A673 (cell line): ENCODE results near the gene CIITA. TPM values are rescaled to one million over a fixed set of nuclear protein-coding genes. Genes with fewer than 3 reads are reported as not detected.
"Not testable (repeated sequence)": the region's sequence is repeated elsewhere in the genome, so short reads cannot be mapped to it uniquely, and the experiment has no call there.

ENCODE experiments used
- BruUV-seq: library from RNA; stranded (reverse); fragments of 400-500 nt; replicated peaks from 2 replicates; lab custom pipeline; 2021; lab: Mats Ljungman, UMichigan
- CTCF ChIA-PET: fragments of 300-600 bp; sonication (Branson Sonifier 250); formaldehyde crosslinking; loops from one replicate; lab custom pipeline; 2022; ENCODE audit warnings: antibody characterized with exemption; lab: Charles Lee
- POLR2A ChIA-PET: fragments of 300-600 bp; sonication (Branson Sonifier 250); formaldehyde crosslinking; loops from one replicate; lab custom pipeline; 2022; ENCODE audit warnings: antibody characterized with exemption; ENCODE audit not compliant: low non-redundant PET; lab: Charles Lee
- DNase-seq: peaks from one replicate; pipeline ENCODE4 v3.0.0-alpha.2; 2015; ENCODE audit warnings: low spot score
- H3K27ac ChIP-seq: fragments of 200-600 bp; sonication (generic); 2 replicates; pipeline ENCODE4 v1.5.1; 2016; ENCODE audit warnings: mixed run types, low read depth, mild to moderate bottlenecking, mixed read lengths, antibody characterized with exemption, low read length; ENCODE audit not compliant: poor library complexity, severe bottlenecking
- H3K27me3 ChIP-seq: fragments of 200-600 bp; sonication (generic); replicated peaks from 2 replicates; pipeline ENCODE4 v1.6.1; 2017; ENCODE audit warnings: mixed run types, low read depth, mild to moderate bottlenecking, mixed read lengths, antibody characterized with exemption, low read length; ENCODE audit not compliant: insufficient read depth, poor library complexity
- H3K36me3 ChIP-seq: fragments of 200-600 bp; sonication (generic); 2 replicates; pipeline ENCODE4 v1.6.1; 2016; ENCODE audit warnings: mixed run types, mild to moderate bottlenecking, mixed read lengths, antibody characterized with exemption, low read length; ENCODE audit not compliant: insufficient read depth, poor library complexity, severe bottlenecking
- H3K4me1 ChIP-seq: fragments of 200-600 bp; sonication (generic); 2 replicates; pipeline ENCODE4 v1.6.1; 2017; ENCODE audit warnings: mixed run types, mild to moderate bottlenecking, mixed read lengths, antibody characterized with exemption, low read length; ENCODE audit not compliant: insufficient read depth, poor library complexity, severe bottlenecking
- H3K4me3 ChIP-seq: fragments of 200-600 bp; sonication (generic); 2 replicates; pipeline ENCODE4 v1.5.1; 2016; ENCODE audit warnings: low read depth, mixed run types, mild to moderate bottlenecking, mixed read lengths, low read length; ENCODE audit not compliant: poor library complexity, severe bottlenecking
- H3K9me3 ChIP-seq: fragments of 200-600 bp; sonication (generic); 2 replicates; pipeline ENCODE4 v1.6.1; 2016; ENCODE audit warnings: mixed run types, low read depth, mild to moderate bottlenecking, mixed read lengths, antibody characterized with exemption, low read length; ENCODE audit not compliant: poor library complexity, severe bottlenecking
- EZH2 ChIP-seq: fragments of 200-600 bp; sonication (generic); IDR thresholded peaks from 2 replicates; pipeline ENCODE4 v1.6.1; 2017; ENCODE audit warnings: borderline replicate concordance, low read depth, mild to moderate bottlenecking, mixed read lengths, antibody characterized with exemption, low read length; ENCODE audit not compliant: poor library complexity, severe bottlenecking
- intact Hi-C: fragments of 100-400 bp; cut with micrococcal nuclease; formaldehyde crosslinking; loops from one replicate; pipeline ENCODE4 v1.10.0; 2022; ENCODE audit not compliant: unreplicated experiment
- total RNA-seq: library from RNA; stranded (reverse); gene quantifications from 2 replicates; pipeline ENCODE4 v1.2.3, GENCODE V29; 2021
- TF ChIP-seq, protein P1 (sequence below): fragments of 300-800, 200-600 bp; sonication (generic); conservative IDR thresholded peaks from 2 replicates; pipeline ENCODE4 v1.5.1; 2017; ENCODE audit warnings: low read depth, mild to moderate bottlenecking, antibody characterized with exemption, low read length, moderate library complexity, mixed read lengths

CIITA gene
- total RNA-seq, 1 experiment from 2014 or later = not detected

DNA sequence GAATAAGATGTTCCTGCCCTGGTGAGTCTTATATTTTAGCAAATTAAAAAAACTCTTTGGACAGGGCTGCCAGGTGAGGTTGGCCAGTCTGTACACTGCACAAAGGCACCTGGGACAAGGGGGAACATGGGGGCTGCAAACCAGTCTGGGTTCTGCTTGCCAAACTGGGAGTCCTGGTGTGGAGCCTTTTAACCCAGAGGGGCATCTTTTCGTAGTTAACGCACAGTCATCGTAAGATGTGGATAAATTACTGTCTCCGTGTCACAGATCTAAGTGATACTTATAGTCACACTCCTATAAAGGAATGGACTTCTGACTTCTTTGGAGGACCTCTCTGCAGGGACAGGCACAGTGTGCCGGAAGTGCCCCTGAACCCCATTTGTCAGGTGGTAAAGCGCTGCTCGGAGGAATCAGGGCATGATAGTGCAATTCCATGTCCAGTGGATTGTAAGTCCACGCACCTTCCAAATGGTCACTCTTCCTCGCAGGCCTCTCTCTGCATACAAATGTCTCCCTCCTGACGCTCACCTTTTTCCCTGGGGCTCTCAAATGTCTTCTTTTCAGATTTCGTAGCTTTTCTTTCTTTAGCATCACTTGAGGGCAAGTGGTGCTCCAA lies 50.6 kb downstream of the CIITA start:
- no TSS peak for BruUV-seq
- intact Hi-C loops = no loop called here
- no peak for TF ChIP-seq EZH2
- TF ChIP-seq, protein P1, sequence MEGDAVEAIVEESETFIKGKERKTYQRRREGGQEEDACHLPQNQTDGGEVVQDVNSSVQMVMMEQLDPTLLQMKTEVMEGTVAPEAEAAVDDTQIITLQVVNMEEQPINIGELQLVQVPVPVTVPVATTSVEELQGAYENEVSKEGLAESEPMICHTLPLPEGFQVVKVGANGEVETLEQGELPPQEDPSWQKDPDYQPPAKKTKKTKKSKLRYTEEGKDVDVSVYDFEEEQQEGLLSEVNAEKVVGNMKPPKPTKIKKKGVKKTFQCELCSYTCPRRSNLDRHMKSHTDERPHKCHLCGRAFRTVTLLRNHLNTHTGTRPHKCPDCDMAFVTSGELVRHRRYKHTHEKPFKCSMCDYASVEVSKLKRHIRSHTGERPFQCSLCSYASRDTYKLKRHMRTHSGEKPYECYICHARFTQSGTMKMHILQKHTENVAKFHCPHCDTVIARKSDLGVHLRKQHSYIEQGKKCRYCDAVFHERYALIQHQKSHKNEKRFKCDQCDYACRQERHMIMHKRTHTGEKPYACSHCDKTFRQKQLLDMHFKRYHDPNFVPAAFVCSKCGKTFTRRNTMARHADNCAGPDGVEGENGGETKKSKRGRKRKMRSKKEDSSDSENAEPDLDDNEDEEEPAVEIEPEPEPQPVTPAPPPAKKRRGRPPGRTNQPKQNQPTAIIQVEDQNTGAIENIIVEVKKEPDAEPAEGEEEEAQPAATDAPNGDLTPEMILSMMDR = no peak
- DNase-seq = no peak
- ChIA-PET POLR2A (no interaction called here), CTCF (no interaction called here)
- Histone ChIP-seq H3K9me3 (no peaks in the 10 kb centered on the region), H3K36me3 (no peaks in the 10 kb centered on the region), H3K4me3 (no peak overlapping the region), H3K4me1 (no peaks in the 10 kb centered on the region), H3K27ac (no peak overlapping the region), H3K27me3 (no peaks in the 10 kb centered on the region)

- intact Hi-C loops, CTCF ChIA-PET, H3K27me3 ChIP-seq, H3K9me3 ChIP-seq, DNase-seq, H3K36me3 ChIP-seq, H3K4me3 ChIP-seq, BruUV-seq, H3K4me1 ChIP-seq, H3K27ac ChIP-seq: not testable (repeated sequence)
- POLR2A ChIA-PET = interaction anchor here (0.5 kb wide), 1 partner anchor 15 kb away, joined by 3 read pairs; no protein-coding TSS in a partner anchor
Observed at GRCh38 chr16:10929097-10929496, 52.1 kb downstream of the CIITA start.

GRCh38 chr16:10929853-10930754 lies 53.1 kb downstream of the CIITA start:
- POLR2A ChIA-PET = no interaction called here
- Histone ChIP-seq H3K4me1 (no peaks in the 10 kb centered on the region), H3K27ac (no peak overlapping the region), H3K36me3 (no peaks in the 10 kb centered on the region), H3K27me3 (no peaks in the 10 kb centered on the region), H3K4me3 (no peak overlapping the region), H3K9me3 (no peaks in the 10 kb centered on the region)
- CTCF ChIA-PET = no interaction called here
- no TSS peak for BruUV-seq
- no peak for TF ChIP-seq EZH2
- TF ChIP-seq, protein P1 = no peak
- intact Hi-C loops = no loop called here
- no peak for DNase-seq
